Fibroblast of mammary gland (primary cell): ENCODE data around the gene TTC9.

Experiments used
- DNase-seq: peaks from one replicate; pipeline ENCODE4 v3.0.0-alpha.2; 2010; ENCODE audit warnings: low read depth
- H3K4me3 ChIP-seq: 2 replicates; pipeline ENCODE4 v1.5.1; 2011; ENCODE audit warnings: low read depth, mild to moderate bottlenecking, low read length, moderate library complexity; ENCODE audit not compliant: control insufficient read depth
- CTCF ChIP-seq: conservative IDR thresholded peaks from 2 replicates; pipeline ENCODE4 v1.5.1; 2011; ENCODE audit warnings: low read depth, low read length, inconsistent platforms; ENCODE audit not compliant: control insufficient read depth, insufficient read depth

Gene TTC9

GRCh38 chr14:70653662-70654061, 11.9 kb downstream of the TTC9 start:
- no peak for TF ChIP-seq CTCF
- DNase-seq = no peak
- no peak overlapping the region for H3K4me3 ChIP-seq

DNA sequence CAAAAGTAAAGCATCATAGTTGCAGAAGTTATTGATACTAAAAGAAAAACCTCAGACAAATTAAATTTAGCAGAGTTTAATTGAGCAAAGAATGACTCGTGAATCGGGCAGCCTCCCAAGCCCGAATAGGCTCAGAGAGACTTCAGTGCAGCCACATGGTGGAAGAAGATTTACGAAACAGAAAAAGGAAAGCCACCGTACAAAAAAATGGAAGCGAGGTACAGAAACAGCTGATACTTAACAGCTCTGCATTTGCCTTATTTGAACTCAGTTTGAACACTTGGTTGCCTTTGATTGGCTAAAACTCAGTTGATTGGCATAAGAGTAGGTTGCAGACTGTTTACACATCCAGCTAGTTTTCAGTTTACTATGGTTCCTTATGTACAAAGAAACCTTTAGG, 12.9 kb downstream of the TTC9 start:
- H3K4me3 ChIP-seq = no peak overlapping the region

GRCh38 chr14:70655110-70655826, 13.6 kb downstream of the TTC9 start:
- DNase-seq = no peak
- TF ChIP-seq CTCF = no peak
- no peak overlapping the region for H3K4me3 ChIP-seq

More for the DNA sequence above, 12.9 kb downstream of the TTC9 start:
- peak; percentile 10 for DNase-seq
- no peak for TF ChIP-seq CTCF

DNA sequence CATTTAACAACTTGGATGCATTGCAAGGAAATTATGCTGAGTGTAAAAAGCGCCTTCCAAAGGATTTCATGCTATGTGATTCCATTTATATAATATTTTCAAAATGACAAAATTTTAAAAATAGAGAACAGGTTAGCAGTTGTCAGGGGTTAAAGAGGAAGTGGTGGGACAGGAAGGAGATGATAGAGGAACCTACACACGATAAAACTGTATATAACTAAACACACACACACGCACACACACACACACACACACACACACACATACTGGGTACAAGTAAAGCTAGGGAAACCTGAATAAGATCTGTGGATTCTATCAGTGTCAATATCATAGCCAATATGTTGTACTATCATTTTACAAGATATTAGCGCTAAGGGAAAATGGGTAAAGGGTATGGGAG, 17.2 kb downstream of the TTC9 start:
- TF ChIP-seq CTCF = no peak
- no peak for DNase-seq
- H3K4me3 ChIP-seq = no peak overlapping the region

DNA sequence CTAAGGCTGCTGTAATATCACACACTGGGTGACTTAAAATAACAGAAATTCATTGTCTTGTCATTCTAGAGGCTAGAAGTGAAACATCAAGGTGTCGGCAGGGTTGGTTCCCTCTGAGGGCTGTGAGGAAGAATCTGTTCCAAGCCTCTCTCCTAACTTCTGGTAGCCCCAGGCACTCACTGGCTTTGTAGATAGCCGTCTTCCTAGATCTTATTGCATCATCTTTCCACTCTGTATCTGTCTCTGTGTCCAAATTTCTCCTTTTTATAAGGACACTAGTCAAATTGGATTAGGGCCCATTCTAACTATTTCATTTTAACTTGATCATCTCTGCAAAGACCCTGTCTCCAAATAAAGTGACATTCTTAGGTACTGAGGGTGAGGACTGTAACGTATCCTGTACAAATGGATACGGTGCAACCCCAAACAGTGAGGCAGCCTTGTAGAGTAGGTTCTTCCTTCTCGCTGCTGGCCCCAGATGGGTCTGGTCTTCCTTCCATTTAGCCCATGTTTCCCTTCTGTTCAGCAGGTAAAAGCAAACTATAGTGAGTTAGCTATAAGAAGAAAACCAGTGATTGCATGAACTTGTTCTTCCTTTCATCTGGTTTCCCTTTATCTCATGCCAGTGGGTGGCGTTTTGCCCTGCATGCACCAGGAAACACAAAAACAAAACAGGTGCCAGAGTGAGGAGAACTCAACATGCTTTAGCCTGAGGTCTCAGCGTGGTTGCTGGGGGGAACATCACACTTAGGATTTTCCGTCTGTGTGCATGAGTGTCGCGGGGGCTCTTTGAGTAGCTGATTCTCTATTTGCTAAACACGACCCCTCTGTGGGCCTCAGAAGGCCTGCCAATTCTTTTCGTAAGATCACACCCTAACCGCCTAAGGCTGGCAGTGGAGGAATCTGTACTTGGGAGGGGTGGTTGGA, 19.5 kb downstream of the TTC9 start:
- TF ChIP-seq CTCF = no peak
- no peak for DNase-seq
- H3K4me3 ChIP-seq = no peak overlapping the region

GRCh38 chr14:70662080-70662479, 20.4 kb downstream of the TTC9 start:
- no peak for TF ChIP-seq CTCF
- H3K4me3 ChIP-seq = no peak overlapping the region
- DNase-seq = no peak
